Adipose tissue (tissue), 3 donors: ENCODE measurements around the gene CFDP1. TPM values are rescaled to one million over a fixed set of nuclear protein-coding genes. Genes with fewer than 3 reads are reported as not detected.
A peak's percentile ranks its signal among the peaks of the same experiment; 100 is the strongest.

Experiments used
- H3K27ac ChIP-seq: one replicate; pipeline ENCODE4 v1.5.1; 2013; ENCODE audit warnings: low read depth, low read length
- WGBS, 3 donors: extraction: QIAGEN DNeasy Blood & Tissue Kit; methylation state at CpG; one replicate each; pipeline ENCODE4 v1.1.7; 2013; 5-methylcytosine and 5-hydroxymethylcytosine counted together
- polyA plus RNA-seq, 3 donors: library from polyadenylated mRNA; stranded (reverse); fragments of 200-250 nt; gene quantifications; one replicate each; pipeline ENCODE4 v1.2.3, GENCODE V29; 2013
- donor health status: healthy with polysubstance abuse.
- donor health status: Bipolar disorder and iron deficiency.
- donor health status: healthy.

CFDP1 gene
- polyA plus RNA-seq, result 100 to 1,000 TPM in 1 of 3 donors, 10 to 100 TPM in 2; 40.9 to 113 (median 45.5) TPM

- WGBS, 3 donors, result 0 to 1% (median 1%) methylated on average over 79 to 85 of the region's 85 CpGs
- H3K27ac ChIP-seq, result peak within 1 kb of the TSS; percentile 7
Measured at GRCh38 chr16:75432828-75433731, at the start of gene CFDP1. CFDP1 (minus strand) TSS chr16:75433503; CDS start chr16:75433352, 151 bp downstream.

GRCh38 chr16:75482434-75483205 lies 49.3 kb upstream of the CFDP1 start:
- 74 to 83% (median 77%) methylated on average over 14 of the region's 14 CpGs for WGBS, 3 donors
- no peak overlapping the region for H3K27ac ChIP-seq

DNA sequence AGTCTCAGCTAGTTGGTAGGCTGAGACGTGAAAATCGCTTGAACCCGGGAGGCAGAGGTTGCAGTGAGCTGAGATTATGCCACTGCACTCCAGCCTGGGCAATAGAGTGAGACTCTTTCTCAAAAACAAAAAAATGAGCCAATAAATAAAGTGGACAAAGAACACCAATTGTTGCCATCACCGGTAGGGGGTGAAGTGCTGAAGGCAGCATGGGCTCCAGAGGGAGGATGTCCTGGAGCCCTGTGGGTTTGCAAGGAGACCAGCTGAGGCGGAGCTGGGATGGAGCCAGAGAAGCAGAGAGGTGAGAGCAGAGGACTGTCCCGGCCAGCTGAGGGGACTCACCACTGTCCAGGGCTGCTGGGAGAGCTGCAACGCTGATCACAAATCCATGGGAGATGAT lies 48.2 kb upstream of the CFDP1 start:
- 84 to 90% (median 86%) methylated on average over 7 of the region's 7 CpGs for WGBS, 3 donors

DNA sequence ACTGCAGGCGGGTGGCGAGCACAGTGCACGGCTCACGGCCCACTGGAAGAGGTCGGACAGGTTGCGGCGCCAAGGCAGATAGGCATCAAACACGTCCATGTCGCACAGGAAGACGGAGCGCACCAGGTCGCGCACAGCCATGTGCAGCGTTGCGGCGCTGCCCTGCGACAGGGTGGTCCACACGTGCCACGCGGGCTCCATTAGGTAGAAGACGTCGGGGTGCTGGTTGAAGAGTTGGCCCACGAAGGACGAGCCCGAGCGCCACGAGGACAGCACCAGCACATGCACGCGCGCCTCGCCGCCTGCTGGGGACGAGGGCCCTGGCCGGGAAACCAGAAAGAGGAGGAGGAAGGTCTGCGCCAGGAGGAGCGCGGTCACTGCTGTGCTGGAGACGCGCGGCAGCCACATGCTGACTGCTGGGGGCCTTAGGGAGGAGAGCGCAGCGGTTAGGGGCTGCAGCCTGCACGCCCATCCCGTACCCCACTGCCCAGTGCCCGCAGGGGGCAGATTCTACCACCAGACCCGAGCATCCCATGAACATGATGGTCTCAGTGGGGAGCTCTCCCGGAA lies 46.2 kb upstream of the CFDP1 start:
- no peak overlapping the region for H3K27ac ChIP-seq
- 94 to 95% (median 95%) methylated on average over 47 of the region's 47 CpGs for WGBS, 3 donors

More for the DNA sequence above, 48.2 kb upstream of the CFDP1 start:
- H3K27ac ChIP-seq, result no peak overlapping the region

GRCh38 chr16:75478480-75479345 lies 45.4 kb upstream of the CFDP1 start:
- H3K27ac ChIP-seq, result no peak overlapping the region
- WGBS, 3 donors, result 96 to 97% (median 96%) methylated on average over 77 to 80 of the region's 80 CpGs

DNA sequence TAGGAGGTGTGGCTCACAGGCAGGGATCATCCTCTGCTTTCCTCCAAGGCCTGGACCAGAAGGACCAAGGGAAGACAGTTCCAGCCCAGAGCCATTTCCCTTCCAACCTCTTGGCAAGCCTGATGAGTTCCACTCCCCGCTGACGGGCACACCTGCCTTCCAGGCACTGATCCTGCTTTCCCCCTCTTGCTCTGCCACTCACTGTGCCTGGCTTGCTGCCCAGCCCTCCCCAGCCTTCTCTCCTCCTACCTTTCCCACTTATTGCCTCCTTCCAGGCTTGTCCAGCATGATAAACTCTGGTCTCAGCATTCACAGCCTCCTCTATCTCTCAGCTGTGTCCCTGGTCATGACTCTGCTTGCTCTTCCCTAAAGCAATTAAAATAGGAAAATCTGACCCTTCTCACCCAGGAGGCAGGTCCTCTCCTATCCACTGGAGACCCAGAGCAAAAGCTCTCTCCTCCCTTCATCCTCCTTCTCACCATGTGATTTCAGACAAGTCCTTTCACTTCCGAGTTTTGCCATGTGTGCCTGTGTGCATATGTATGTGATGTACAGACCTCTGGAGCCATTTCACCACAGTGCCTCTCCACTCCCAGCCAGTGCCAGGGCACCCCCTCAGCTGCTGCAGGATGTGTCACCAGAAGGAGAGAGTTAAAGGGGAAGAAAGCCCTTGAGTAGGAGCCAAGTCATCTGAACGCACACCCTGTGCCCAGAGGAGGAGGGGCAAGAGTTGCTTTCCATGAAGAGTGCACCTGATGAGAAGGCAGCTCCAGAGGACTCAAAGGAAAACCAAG lies 44.6 kb upstream of the CFDP1 start:
- WGBS, 3 donors, result 31 to 67% (median 44%) methylated on average over 4 of the region's 4 CpGs
- no peak overlapping the region for H3K27ac ChIP-seq

- H3K27ac ChIP-seq, result no peak overlapping the region
- WGBS, 3 donors, result 88 to 92% (median 91%) methylated on average over 8 of the region's 8 CpGs
Measured at GRCh38 chr16:75476817-75477216, 43.5 kb upstream of the CFDP1 start.

DNA sequence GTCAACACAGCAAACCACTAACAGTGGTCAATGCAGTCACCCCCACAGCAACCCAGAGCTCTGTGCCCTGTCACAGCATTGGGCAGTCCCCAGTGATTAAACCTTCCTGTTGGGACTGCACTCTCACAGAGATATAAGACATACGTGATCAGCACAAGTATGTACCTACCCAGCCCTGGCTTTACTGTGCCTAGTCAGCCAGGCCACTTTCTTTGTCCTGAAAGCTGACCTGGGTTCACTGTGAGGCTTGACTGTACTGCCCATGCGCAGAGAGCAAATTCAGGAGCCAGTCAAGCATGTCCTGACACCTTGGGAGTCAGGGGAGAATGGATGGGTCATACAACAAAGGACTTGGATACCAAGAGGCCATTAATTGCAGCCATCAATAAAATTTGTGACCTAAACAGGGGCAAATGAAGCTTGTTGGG lies 42.1 kb upstream of the CFDP1 start:
- H3K27ac ChIP-seq, result no peak overlapping the region
- 86 to 89% (median 89%) methylated on average over 2 of the region's 2 CpGs for WGBS, 3 donors

DNA sequence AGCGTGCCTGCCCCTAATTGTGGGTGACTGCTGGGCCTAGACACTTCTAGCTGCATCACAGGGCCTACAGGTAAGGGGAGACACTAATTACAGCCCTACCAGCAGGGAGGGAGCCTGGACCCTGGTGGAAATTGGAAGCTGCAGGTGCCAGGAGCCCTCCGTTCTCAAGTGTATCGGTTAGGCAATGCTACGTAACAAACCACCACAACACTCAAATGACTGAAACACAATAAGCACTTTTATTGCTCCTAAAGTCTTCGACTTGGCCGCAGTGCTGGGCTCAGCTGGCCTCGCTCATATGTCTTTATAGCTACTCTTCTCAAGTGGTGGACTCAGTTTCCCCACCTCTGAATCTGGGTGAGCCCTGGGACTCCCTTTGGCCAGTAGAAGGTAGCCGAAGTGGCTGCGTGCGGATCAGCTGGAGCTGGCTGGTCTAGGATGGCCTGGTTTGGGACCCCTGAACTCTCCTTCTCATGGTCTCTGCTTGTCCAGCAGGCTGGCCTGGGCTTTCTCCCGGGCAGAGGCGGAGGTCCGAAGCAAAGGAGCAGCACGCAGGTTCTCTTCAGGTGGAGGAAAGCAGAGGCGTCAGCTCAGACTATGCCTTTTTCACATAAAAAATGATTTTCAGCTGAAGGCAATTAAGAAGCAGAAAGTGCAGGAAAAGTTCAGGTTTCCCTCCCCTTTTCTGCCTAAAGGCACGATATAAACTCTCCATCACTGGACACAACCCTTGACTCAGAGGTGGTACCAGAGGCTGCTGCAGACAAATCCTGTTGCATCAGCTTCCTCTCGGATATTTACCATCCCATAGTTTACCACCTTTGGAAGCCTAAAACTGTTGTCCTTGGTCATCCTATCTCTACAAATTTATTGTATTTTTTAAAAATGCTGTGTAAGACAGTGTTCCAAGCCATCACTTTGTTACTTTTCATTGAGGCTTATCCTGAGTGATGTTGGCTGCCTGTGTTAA lies 39.9 kb upstream of the CFDP1 start:
- WGBS, 3 donors, result 93 to 95% (median 94%) methylated on average over 17 of the region's 17 CpGs
- no peak overlapping the region for H3K27ac ChIP-seq

GRCh38 chr16:75471723-75472633 lies 38.7 kb upstream of the CFDP1 start:
- H3K27ac ChIP-seq, result no peak overlapping the region
- WGBS, 3 donors, result 13 to 18% (median 16%) methylated on average over 10 of the region's 10 CpGs

DNA sequence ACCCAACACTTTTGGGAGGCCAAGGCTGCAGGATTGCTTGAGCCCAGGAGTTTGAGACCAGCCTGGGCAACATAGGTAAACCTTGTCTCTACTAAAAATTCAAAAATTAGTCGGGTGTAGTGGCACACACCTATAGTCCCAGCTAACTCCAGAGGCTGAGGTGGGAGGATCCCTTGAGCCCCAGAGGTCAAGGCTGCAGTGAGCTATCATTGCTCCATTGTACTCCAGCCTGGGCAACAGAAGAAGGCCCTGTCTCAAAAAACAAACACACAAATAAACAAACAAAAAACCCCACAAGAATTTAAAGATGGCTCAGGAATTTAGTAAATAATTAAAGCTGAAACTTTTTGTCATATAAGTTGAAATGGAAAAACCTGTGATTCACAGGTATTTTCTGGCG lies 33.5 kb upstream of the CFDP1 start:
- 76 to 87% (median 82%) methylated on average over 2 of the region's 2 CpGs for WGBS, 3 donors
- no peak overlapping the region for H3K27ac ChIP-seq

- WGBS, 3 donors, result 0% methylated on average over 69 to 88 of the region's 89 CpGs
- peak within 1 kb of the TSS; percentile 28 for H3K27ac ChIP-seq
Measured at GRCh38 chr16:75464122-75464918, 31.0 kb upstream of the CFDP1 start, which contains the start of gene TMEM170A. TMEM170A (minus strand) TSS chr16:75464689; CDS start chr16:75464600, 89 bp downstream.

GRCh38 chr16:75463389-75464121 lies 30.3 kb upstream of the CFDP1 start:
- H3K27ac ChIP-seq, result peak overlapping the region; percentile 28
- 3 to 5% (median 5%) methylated on average over 34 to 39 of the region's 39 CpGs for WGBS, 3 donors

GRCh38 chr16:75462806-75463205 lies 29.5 kb upstream of the CFDP1 start:
- WGBS, 3 donors, result 11 to 23% (median 17%) methylated on average over 2 of the region's 2 CpGs
- no peak overlapping the region for H3K27ac ChIP-seq
